Common myeloid progenitor, CD34-positive (primary cell): Measurements from ENCODE around the gene SLIT3.

Experiments used
- CTCF ChIA-PET: fragments of 350-600 bp; sonication (Branson Sonifier 250); formaldehyde crosslinking; loops from one replicate; lab custom pipeline; 2021; ENCODE audit warnings: antibody characterized with exemption; lab: Charles Lee
- POLR2A ChIA-PET: fragments of 350-600 bp; sonication (Branson Sonifier 250); formaldehyde crosslinking; loops from one replicate; lab custom pipeline; 2021; ENCODE audit warnings: antibody characterized with exemption; lab: Charles Lee
- DNase-seq, 3 donors: peaks; one replicate each; pipeline versions ENCODE4 v3.0.0 to v3.0.0-alpha.2; 2013
- H3K27ac ChIP-seq, 2 experiments: 1 replicate in 1 of 2; 2 replicates in 1 of 2; pipeline ENCODE4 v1.7.0; 2013; ENCODE audit warnings: inconsistent platforms in 2 of 2, low read length in 2 of 2, mild to moderate bottlenecking in 2 of 2, low read depth in 1 of 2, moderate library complexity in 1 of 2; ENCODE audit not compliant: severe bottlenecking in 2 of 2, insufficient read depth in 1 of 2, poor library complexity in 1 of 2
- H3K27me3 ChIP-seq, 5 experiments: replicated peaks in 2 of 5; 1 replicate in 3 of 5; 2 replicates in 2 of 5; pipeline versions ENCODE4 v1.6.1 to v1.7.0; 2013; ENCODE audit warnings: low read length in 4 of 5, mild to moderate bottlenecking in 2 of 5, moderate library complexity in 2 of 5, inconsistent platforms in 1 of 5; ENCODE audit not compliant: insufficient read depth in 5 of 5, control insufficient read depth in 4 of 5
- H3K36me3 ChIP-seq, 4 experiments: 1 replicate in 2 of 4; 2 replicates in 2 of 4; pipeline versions ENCODE4 v1.6.1 to v1.7.0; 2013; ENCODE audit warnings: low read length in 3 of 4, control low read depth in 1 of 4, mild to moderate bottlenecking in 1 of 4; ENCODE audit not compliant: control insufficient read depth in 4 of 4, insufficient read depth in 4 of 4
- H3K4me1 ChIP-seq, 4 experiments: 1 replicate in 3 of 4; 2 replicates in 1 of 4; pipeline versions ENCODE4 v1.6.1 to v1.7.1; 2013; ENCODE audit warnings: low read length in 3 of 4, mild to moderate bottlenecking in 3 of 4, control low read depth in 1 of 4, inconsistent platforms in 1 of 4, moderate library complexity in 1 of 4; ENCODE audit not compliant: control insufficient read depth in 4 of 4, insufficient read depth in 4 of 4; ENCODE audit errors: control extremely low read depth in 1 of 4
- H3K4me3 ChIP-seq, 7 experiments: 1 replicate in 4 of 7; 2 replicates in 3 of 7; pipeline versions ENCODE4 v1.5.1 to v1.7.0; 2013; ENCODE audit warnings: mild to moderate bottlenecking in 7 of 7, low read length in 6 of 7, moderate library complexity in 6 of 7, inconsistent platforms in 2 of 7, low read depth in 2 of 7, control low read depth in 1 of 7; ENCODE audit not compliant: insufficient read depth in 4 of 7, control insufficient read depth in 1 of 7; ENCODE audit errors: extremely low read depth in 1 of 7
- H3K9me3 ChIP-seq, 5 experiments: 1 replicate in 4 of 5; 2 replicates in 1 of 5; pipeline versions ENCODE4 v1.6.1 to v1.7.1; 2013; ENCODE audit warnings: low read length in 4 of 5, mild to moderate bottlenecking in 2 of 5, inconsistent platforms in 1 of 5, low read depth in 1 of 5, moderate library complexity in 1 of 5; ENCODE audit not compliant: control insufficient read depth in 4 of 5, insufficient read depth in 2 of 5; ENCODE audit errors: control extremely low read depth in 1 of 5
- WGBS: methylation state at CpG from one replicate; pipeline ENCODE4 v1.1.5; 2013; ENCODE audit not compliant: insufficient coverage; 5-methylcytosine and 5-hydroxymethylcytosine counted together

SLIT3 gene

DNA sequence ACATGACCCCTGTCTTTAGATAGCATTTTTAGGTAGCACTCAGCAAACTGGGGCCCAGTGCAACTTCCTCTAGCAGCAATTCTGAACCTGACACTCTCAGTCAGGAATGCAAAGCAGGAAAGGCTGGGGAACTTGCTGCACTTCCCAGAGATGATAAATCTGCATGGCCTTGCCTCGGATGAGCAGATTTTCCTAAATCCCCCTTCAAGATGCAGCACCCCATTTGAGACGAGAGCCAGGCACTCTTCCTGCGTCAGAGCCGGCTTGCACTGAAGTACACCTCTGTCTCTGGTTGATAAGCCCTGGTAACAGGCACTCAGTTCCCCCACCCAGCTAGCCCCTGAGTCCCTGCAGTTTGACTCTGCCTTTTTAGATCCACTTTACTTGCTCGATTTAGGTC lies 425.1 kb downstream of the SLIT3 start:
- ChIA-PET POLR2A (no interaction called here), CTCF (interaction anchor here (0.8 to 1.2 kb wide), 2 partner anchors 17 to 44 kb away, joined by 3 read pairs; no protein-coding TSS in a partner anchor)
- Histone ChIP-seq H3K4me3 (peak overlapping the region in 1 of 7 experiments; percentile 28), H3K9me3 (no peaks in the 10 kb centered on the region), H3K36me3 (no peaks in the 10 kb centered on the region), H3K27ac (no peak overlapping the region), H3K27me3 (peaks cover 0 to 1% (median 0%) of the 10 kb centered on the region in 5 experiments), H3K4me1 (peaks cover 9 to 24% (median 15%) of the 10 kb centered on the region in 4 experiments)
- DNase-seq = peak; percentile 27 to 72 (median 55)
- WGBS = 31% methylated on average over 5 of the region's 5 CpGs

DNA sequence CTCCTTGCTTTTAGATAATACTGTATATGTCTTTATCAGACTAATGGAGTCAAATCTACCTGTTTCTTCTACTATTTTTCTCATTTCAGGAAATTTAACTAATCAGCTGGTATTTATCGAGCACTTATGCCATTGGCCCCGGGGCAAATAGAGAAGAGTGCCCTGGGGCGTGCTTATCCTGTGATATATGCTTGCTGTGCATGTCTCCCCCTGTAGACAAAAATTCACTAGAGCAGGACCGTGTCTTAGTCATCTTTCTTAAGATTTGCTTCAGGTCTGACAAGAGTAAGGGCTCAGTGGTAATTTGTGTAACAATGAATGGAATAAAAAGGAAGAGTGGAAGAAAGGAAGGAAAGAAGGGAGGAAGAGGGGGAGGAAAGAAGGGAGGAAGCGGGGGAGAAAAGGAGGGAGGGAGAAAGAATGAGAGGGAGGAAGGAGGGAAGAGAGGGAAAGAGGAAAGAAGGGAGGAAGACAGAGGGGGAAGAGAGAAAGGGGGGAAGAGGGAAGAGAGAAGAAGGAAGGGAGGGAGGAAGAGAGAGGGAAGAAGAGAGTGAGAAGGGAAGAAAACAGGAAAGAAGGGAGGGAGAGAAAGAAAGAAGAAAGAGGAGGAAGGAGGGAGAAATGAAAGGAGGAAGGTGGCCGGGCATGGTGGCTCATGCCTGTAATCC lies 426.1 kb downstream of the SLIT3 start:
- Histone ChIP-seq H3K4me1 (peaks cover 9 to 24% (median 15%) of the 10 kb centered on the region in 4 experiments), H3K27me3 (peaks cover 0 to 1% (median 0%) of the 10 kb centered on the region in 5 experiments), H3K9me3 (no peaks in the 10 kb centered on the region), H3K4me3 (no peak overlapping the region), H3K27ac (no peak overlapping the region), H3K36me3 (no peaks in the 10 kb centered on the region)
- 78% methylated on average over 6 of the region's 6 CpGs for WGBS
- ChIA-PET CTCF (no interaction called here), POLR2A (no interaction called here)
- peak; percentile 31 to 63 (median 38) for DNase-seq

- Histone ChIP-seq H3K9me3 (no peaks in the 10 kb centered on the region), H3K27ac (no peak overlapping the region), H3K4me3 (no peak overlapping the region), H3K4me1 (peaks cover 0 to 13% (median 4%) of the 10 kb centered on the region in 4 experiments), H3K36me3 (no peaks in the 10 kb centered on the region), H3K27me3 (peaks cover 0 to 1% (median 0%) of the 10 kb centered on the region in 5 experiments)
- DNase-seq = no peak
- 100% methylated on average over 1 of the region's 3 CpGs for WGBS
- ChIA-PET CTCF (no interaction called here), POLR2A (no interaction called here)
Observed at GRCh38 chr5:168872246-168872645, 428.7 kb downstream of the SLIT3 start.

DNA sequence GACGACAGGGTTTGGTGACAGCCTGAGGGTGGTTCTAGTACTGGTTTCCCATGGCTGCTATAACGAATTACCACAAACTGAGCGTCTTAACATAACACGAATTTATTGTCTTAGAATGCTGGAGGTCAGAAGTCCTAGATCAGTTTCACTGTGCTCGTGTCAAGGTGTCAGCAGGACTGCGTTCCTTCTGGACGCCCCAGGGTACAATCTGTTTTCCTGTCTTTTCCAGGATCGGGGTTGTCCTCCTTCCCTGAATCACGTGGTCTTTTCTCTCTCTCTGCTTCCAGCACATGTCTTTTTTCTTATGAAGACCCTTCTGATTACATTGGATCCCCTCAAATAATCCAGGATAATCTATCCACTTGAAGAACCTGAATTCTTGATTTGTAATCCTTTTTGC lies 430.0 kb downstream of the SLIT3 start:
- 72% methylated on average over 8 of the region's 9 CpGs for WGBS

GRCh38 chr5:168869615-168870227 lies 431.2 kb downstream of the SLIT3 start:
- H3K27ac ChIP-seq = no peak overlapping the region
- WGBS = 98% methylated on average over 12 of the region's 12 CpGs

More for the DNA sequence above, 430.0 kb downstream of the SLIT3 start:
- ChIA-PET POLR2A (no interaction called here), CTCF (no interaction called here)
- H3K4me1 ChIP-seq = peaks cover 0 to 6% (median 2%) of the 10 kb centered on the region in 4 experiments
- H3K27ac ChIP-seq = no peak overlapping the region
- no peaks in the 10 kb centered on the region for H3K27me3 ChIP-seq
- no peak overlapping the region for H3K4me3 ChIP-seq
- H3K36me3 ChIP-seq = no peaks in the 10 kb centered on the region
- H3K9me3 ChIP-seq = no peaks in the 10 kb centered on the region
- DNase-seq = no peak

DNA sequence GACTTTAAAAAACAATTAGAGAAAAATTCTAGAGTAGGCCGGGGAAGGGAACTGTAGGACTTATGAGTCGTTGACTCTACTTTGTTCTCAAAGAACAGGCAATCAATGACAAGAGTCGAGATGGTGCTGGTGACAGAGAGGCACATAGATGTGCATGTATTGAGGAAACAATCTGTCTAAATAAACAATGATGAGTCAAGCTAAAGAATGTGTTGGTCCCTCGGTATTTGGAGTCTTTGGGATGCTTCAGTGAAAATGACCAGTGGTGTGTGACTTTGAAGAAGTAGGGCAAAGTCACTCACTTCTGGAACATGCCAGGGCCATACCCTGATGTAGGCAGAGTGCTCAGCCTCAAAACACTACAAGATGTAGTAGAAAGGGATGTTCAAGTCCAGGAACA lies 433.7 kb downstream of the SLIT3 start:
- peaks cover 0 to 2% (median 0%) of the 10 kb centered on the region in 4 experiments for H3K4me1 ChIP-seq
- H3K27ac ChIP-seq = no peak overlapping the region
- 94% methylated on average over 4 of the region's 4 CpGs for whole genome bisulfite sequencing
- ChIA-PET CTCF (interaction anchor here (1.4 kb wide), 1 partner anchor 12 kb away, joined by 3 read pairs; no protein-coding TSS in a partner anchor), POLR2A (no interaction called here)
- DNase-seq = no peak
- no peaks in the 10 kb centered on the region for H3K27me3 ChIP-seq
- H3K36me3 ChIP-seq = no peaks in the 10 kb centered on the region
- H3K9me3 ChIP-seq = no peaks in the 10 kb centered on the region
- H3K4me3 ChIP-seq = no peak overlapping the region

More at GRCh38 chr5:168869615-168870227, 431.2 kb downstream of the SLIT3 start:
- peaks cover 0 to 2% (median 0%) of the 10 kb centered on the region in 4 experiments for H3K4me1 ChIP-seq
- DNase-seq = no peak
- H3K36me3 ChIP-seq = no peaks in the 10 kb centered on the region
- ChIA-PET POLR2A (no interaction called here), CTCF (no interaction called here)
- no peaks in the 10 kb centered on the region for H3K27me3 ChIP-seq
- no peak overlapping the region for H3K4me3 ChIP-seq
- H3K9me3 ChIP-seq = no peaks in the 10 kb centered on the region

DNA sequence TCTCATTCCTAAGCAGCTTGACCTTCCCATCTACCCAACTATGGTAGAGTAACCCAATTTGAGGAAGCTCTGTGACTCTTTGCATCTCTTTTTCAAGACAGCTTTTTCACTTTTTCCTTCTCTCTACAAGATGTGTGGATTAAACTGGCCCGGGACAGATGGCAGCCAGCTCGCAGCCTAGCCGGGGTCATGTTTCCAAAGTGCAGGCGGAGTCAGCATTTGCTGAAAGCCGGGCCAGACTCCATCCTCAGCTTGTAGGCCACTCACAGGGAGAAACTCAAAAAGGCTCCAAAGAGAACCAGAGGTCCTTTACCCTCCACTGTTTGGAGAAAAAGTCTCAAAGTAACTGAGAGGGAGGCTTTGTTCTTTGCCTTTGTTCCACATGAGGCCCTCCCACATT lies 435.0 kb downstream of the SLIT3 start:
- Histone ChIP-seq H3K9me3 (no peaks in the 10 kb centered on the region), H3K27ac (no peak overlapping the region), H3K27me3 (no peaks in the 10 kb centered on the region), H3K4me3 (no peak overlapping the region), H3K4me1 (peaks cover 0 to 1% (median 0%) of the 10 kb centered on the region in 4 experiments), H3K36me3 (no peaks in the 10 kb centered on the region)
- WGBS = 73% methylated on average over 5 of the region's 5 CpGs
- DNase-seq = no peak
- ChIA-PET POLR2A (no interaction called here), CTCF (interaction anchor here (1.1 kb wide), 1 partner anchor 14 kb away, joined by 3 read pairs; no protein-coding TSS in a partner anchor)
